ENCODE data around the gene CLMN.

The CLMN gene

GRCh38 chr14:95275494-95275893 is 44.2 kb downstream of the CLMN start:
- TF ChIP-seq CTCF (conservative IDR thresholded peaks at IDR 0.05; ENCODE audit: low read depth, low read length), result no peak
- no peak for DNase-seq (ENCODE audit: low read depth)
- no peak overlapping the region for H3K4me3 ChIP-seq (ENCODE audit: low read length)

GRCh38 chr14:95274874-95275273 is 44.8 kb downstream of the CLMN start:
- no peak for TF ChIP-seq CTCF (conservative IDR thresholded peaks at IDR 0.05; ENCODE audit: low read depth, low read length)
- no peak for DNase-seq (ENCODE audit: low read depth)
- no peak overlapping the region for H3K4me3 ChIP-seq (ENCODE audit: low read length)

GRCh38 chr14:95274279-95274678 is 45.4 kb downstream of the CLMN start:
- TF ChIP-seq CTCF (conservative IDR thresholded peaks at IDR 0.05; ENCODE audit: low read depth, low read length), result no peak
- no peak for DNase-seq (ENCODE audit: low read depth)
- no peak overlapping the region for H3K4me3 ChIP-seq (ENCODE audit: low read length)

- no peak for DNase-seq (ENCODE audit: low read depth)
- no peak for TF ChIP-seq CTCF (conservative IDR thresholded peaks at IDR 0.05; ENCODE audit: low read depth, low read length)
- H3K4me3 ChIP-seq (ENCODE audit: low read length), result no peak overlapping the region
Measured at GRCh38 chr14:95273001-95273978, 46.4 kb downstream of the CLMN start.

- no peak for TF ChIP-seq CTCF (conservative IDR thresholded peaks at IDR 0.05; ENCODE audit: low read depth, low read length)
- no peak for DNase-seq (ENCODE audit: low read depth)
- no peak overlapping the region for H3K4me3 ChIP-seq (ENCODE audit: low read length)
Measured at GRCh38 chr14:95272057-95272456, 47.7 kb downstream of the CLMN start.

GRCh38 chr14:95270203-95270602 is 49.5 kb downstream of the CLMN start:
- DNase-seq (ENCODE audit: low read depth), result no peak
- H3K4me3 ChIP-seq (ENCODE audit: low read length), result no peak overlapping the region
- no peak for TF ChIP-seq CTCF (conservative IDR thresholded peaks at IDR 0.05; ENCODE audit: low read depth, low read length)

GRCh38 chr14:95269493-95269892 is 50.2 kb downstream of the CLMN start:
- no peak for TF ChIP-seq CTCF (conservative IDR thresholded peaks at IDR 0.05; ENCODE audit: low read depth, low read length)
- no peak for DNase-seq (ENCODE audit: low read depth)

More at GRCh38 chr14:95269493-95269892, 50.2 kb downstream of the CLMN start:
- H3K4me3 ChIP-seq (ENCODE audit: low read length), result no peak overlapping the region
